Ovary (tissue), 9 donors: ENCODE data around the gene SETBP1. TPM values are rescaled to one million over a fixed set of nuclear protein-coding genes. Genes with fewer than 3 reads are reported as not detected.

Experiments
- DNase-seq, 5 donors: peaks; one replicate each; pipeline ENCODE4 v3.0.0-alpha.2; 2019 to 2020
- H3K27ac ChIP-seq, 2 donors: fragments of 200-600 bp; one replicate each; pipeline versions ENCODE4 v1.5.1 to v1.8.0; 2019 to 2022
- H3K27me3 ChIP-seq: fragments of 200-600 bp; one replicate; pipeline ENCODE4 v1.8.0; 2022
- H3K36me3 ChIP-seq: fragments of 200-600 bp; sonication (generic); one replicate; pipeline ENCODE4 v1.5.1; 2019
- H3K4me1 ChIP-seq: one replicate; pipeline ENCODE4 v1.8.1; 2013; ENCODE audit warnings: mild to moderate bottlenecking, moderate library complexity; ENCODE audit not compliant: insufficient read depth
- H3K4me3 ChIP-seq: fragments of 200-600 bp; sonication (generic); one replicate; pipeline ENCODE4 v1.5.1; 2017
- H3K9me3 ChIP-seq, 2 donors: fragments of 200-600 bp in 1 of 2; sonication (generic) in 1 of 2; one replicate each; pipeline versions ENCODE4 v1.5.1 to v1.8.1; 2013 to 2019; ENCODE audit warnings: mild to moderate bottlenecking in 1 of 2, moderate library complexity in 1 of 2
- EP300 ChIP-seq: sonication (generic); formaldehyde crosslinking; IDR thresholded peaks from one replicate; pipeline ENCODE4 v1.6.1; 2017; ENCODE audit warnings: antibody characterized with exemption
- POLR2A ChIP-seq: fragments of 450-650 bp; IDR thresholded peaks from one replicate; pipeline ENCODE4 v1.6.1; 2017; ENCODE audit warnings: antibody characterized with exemption, mild to moderate bottlenecking, moderate library complexity
- WGBS, 3 donors: extraction: QIAGEN DNeasy Blood & Tissue Kit in 1 of 3; methylation state at CpG; one replicate each; pipeline versions ENCODE4 v1.1.5 to v1.1.7; 2013 to 2017; 5-methylcytosine and 5-hydroxymethylcytosine counted together
- intact Hi-C, 4 donors: fragments of 100-400 bp; cut with DNase I; formaldehyde crosslinking; loops; one replicate each; pipeline versions ENCODE4 v1.11.0 to v1.15.1; 2022 to 2023
- polyA plus RNA-seq, 2 donors: library from polyadenylated mRNA; stranded (reverse); fragments of 200-250 nt in 1 of 2; fragments of 350-450 nt in 1 of 2; fragmentation: Illumina TruSeq in 1 of 2; extraction: RNeasy Lipid Tissue Mini Kit (QIAGEN cat#74804) in 1 of 2; gene quantifications; one replicate each; pipeline ENCODE4 v1.2.3, GENCODE V29; 2013 to 2014
- total RNA-seq, 7 donors: library from RNA; depleted of rRNA in 2 of 7; stranded (reverse); fragments of >200 nt in 2 of 7; fragmentation: NEBNext Ultra II Directional in 3 of 7; extraction: Animal tissue kit (Norgen Biotek cat#: 25700) in 3 of 7; gene quantifications; one replicate each; pipeline versions ENCODE4 v1.1.0 to v1.2.4, GENCODE V29; 2016 to 2023
- TF ChIP-seq, protein P1 (sequence below), 3 donors: fragments of 450-650 bp in 2 of 3; fragments of 200-600 bp in 1 of 3; IDR thresholded peaks; one replicate each; pipeline versions ENCODE4 v1.5.1 to v1.8.0; 2016 to 2022; ENCODE audit warnings: antibody characterized with exemption in 3 of 3, mild to moderate bottlenecking in 1 of 3
- donor health status: DM: no; HTN: no; CAD: no; lungs with moderate emphysema.
- donor health status: DM: no; HTN: no; CAD: no.
- donor health status: Bipolar disorder and iron deficiency.
- donor health status: DM: yes; HTN: yes; CAD: no.
- donor health status: DM: no; HTN: no; CAD: no.
- donor health status: DM: yes; HTN: yes; CAD: no.

The SETBP1 gene
- total and polyA plus RNA-seq, 9 donors: 7.8 to 53.7 (median 28.4) TPM

GRCh38 chr18:45085916-45086624 is 405.4 kb downstream of the SETBP1 start:
- H3K9me3 ChIP-seq: no peaks in the 10 kb centered on the region
- no peak overlapping the region for H3K27ac ChIP-seq
- H3K27me3 ChIP-seq: no peaks in the 10 kb centered on the region
- no peaks in the 10 kb centered on the region for H3K4me1 ChIP-seq
- DNase-seq: no peak
- 78 to 86% (median 83%) methylated on average over 5 of the region's 5 CpGs for WGBS, 3 donors
- intact Hi-C loops: no loop called here
- no peaks in the 10 kb centered on the region for H3K36me3 ChIP-seq
- no peak overlapping the region for H3K4me3 ChIP-seq
- TF ChIP-seq, protein P1, sequence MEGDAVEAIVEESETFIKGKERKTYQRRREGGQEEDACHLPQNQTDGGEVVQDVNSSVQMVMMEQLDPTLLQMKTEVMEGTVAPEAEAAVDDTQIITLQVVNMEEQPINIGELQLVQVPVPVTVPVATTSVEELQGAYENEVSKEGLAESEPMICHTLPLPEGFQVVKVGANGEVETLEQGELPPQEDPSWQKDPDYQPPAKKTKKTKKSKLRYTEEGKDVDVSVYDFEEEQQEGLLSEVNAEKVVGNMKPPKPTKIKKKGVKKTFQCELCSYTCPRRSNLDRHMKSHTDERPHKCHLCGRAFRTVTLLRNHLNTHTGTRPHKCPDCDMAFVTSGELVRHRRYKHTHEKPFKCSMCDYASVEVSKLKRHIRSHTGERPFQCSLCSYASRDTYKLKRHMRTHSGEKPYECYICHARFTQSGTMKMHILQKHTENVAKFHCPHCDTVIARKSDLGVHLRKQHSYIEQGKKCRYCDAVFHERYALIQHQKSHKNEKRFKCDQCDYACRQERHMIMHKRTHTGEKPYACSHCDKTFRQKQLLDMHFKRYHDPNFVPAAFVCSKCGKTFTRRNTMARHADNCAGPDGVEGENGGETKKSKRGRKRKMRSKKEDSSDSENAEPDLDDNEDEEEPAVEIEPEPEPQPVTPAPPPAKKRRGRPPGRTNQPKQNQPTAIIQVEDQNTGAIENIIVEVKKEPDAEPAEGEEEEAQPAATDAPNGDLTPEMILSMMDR (IDR thresholded peaks at IDR 0.05): no peak
- no peak for TF ChIP-seq EP300
- TF ChIP-seq POLR2A: no peak

- DNase-seq: no peak
- H3K27me3 ChIP-seq: no peaks in the 10 kb centered on the region
- TF ChIP-seq POLR2A (no peak), EP300 (no peak)
- TF ChIP-seq, protein P1 (IDR thresholded peaks at IDR 0.05): no peak
- no peaks in the 10 kb centered on the region for H3K4me1 ChIP-seq
- H3K27ac ChIP-seq: no peak overlapping the region
- no peak overlapping the region for H3K4me3 ChIP-seq
- intact Hi-C loops: no loop called here
- H3K36me3 ChIP-seq: no peaks in the 10 kb centered on the region
- WGBS, 3 donors: 61 to 80% (median 73%) methylated on average over 3 of the region's 3 CpGs
- H3K9me3 ChIP-seq: no peaks in the 10 kb centered on the region
Measured at GRCh38 chr18:45086777-45087176, 406.1 kb downstream of the SETBP1 start.

DNA sequence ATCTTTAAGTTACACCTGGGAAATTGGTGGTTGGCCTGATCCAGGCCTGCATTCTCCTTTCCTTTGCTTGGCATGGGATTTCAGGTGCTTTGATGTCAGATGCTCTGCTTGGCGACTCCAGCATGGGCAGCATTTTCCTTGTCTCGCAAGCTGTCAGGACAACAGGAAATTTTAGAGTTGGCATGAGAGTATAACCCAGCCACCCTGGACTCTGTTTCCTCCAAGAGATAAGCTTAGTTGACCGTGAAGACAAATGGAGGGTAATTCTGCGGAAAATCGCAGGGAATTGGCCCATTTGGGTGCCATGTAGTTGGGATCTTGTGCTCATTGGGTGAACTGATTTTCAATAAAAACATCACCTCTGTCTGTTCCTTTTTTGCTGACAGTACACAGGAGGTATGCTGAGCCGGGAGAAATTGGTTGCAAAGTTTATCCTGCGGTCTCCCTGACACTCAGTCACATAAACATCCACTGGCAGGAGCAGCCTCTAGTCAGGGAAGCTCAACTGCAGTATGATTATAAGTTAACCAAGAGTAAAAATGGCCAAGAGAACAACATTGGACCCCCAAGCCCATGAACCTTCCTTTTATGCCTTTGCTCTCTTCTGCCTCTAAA is 409.9 kb downstream of the SETBP1 start:
- DNase-seq: no peak
- 95 to 97% (median 97%) methylated on average over 7 of the region's 7 CpGs for WGBS, 3 donors
- no peaks in the 10 kb centered on the region for H3K36me3 ChIP-seq

GRCh38 chr18:45100321-45101105 is 419.8 kb downstream of the SETBP1 start:
- no peak for TF ChIP-seq EP300
- H3K36me3 ChIP-seq: no peaks in the 10 kb centered on the region
- 68 to 87% (median 85%) methylated on average over 4 of the region's 4 CpGs for WGBS, 3 donors
- no peak for DNase-seq
- intact Hi-C loops: no loop called here
- no peaks in the 10 kb centered on the region for H3K9me3 ChIP-seq
- H3K4me3 ChIP-seq: no peak overlapping the region
- H3K27me3 ChIP-seq: no peaks in the 10 kb centered on the region
- no peaks in the 10 kb centered on the region for H3K4me1 ChIP-seq
- H3K27ac ChIP-seq: no peak overlapping the region

More for the DNA sequence above, 409.9 kb downstream of the SETBP1 start:
- no peak overlapping the region for H3K27ac ChIP-seq
- H3K27me3 ChIP-seq: no peaks in the 10 kb centered on the region
- intact Hi-C loops: no loop called here
- TF ChIP-seq EP300 (no peak), POLR2A (no peak)
- TF ChIP-seq, protein P1 (IDR thresholded peaks at IDR 0.05): no peak
- no peaks in the 10 kb centered on the region for H3K4me1 ChIP-seq
- no peak overlapping the region for H3K4me3 ChIP-seq
- no peaks in the 10 kb centered on the region for H3K9me3 ChIP-seq
